Bronchial epithelial cell (primary cell): ENCODE data around the gene ARHGAP9. TPM values are rescaled to one million over a fixed set of nuclear protein-coding genes. Genes with fewer than 3 reads are reported as not detected.
"Not testable (repeated sequence)": the region's sequence is repeated elsewhere in the genome, so short reads cannot be mapped to it uniquely, and the experiment has no call there.

Source experiments
- DNase-seq: peaks from one replicate; pipeline ENCODE4 v3.0.0-alpha.2; 2010; ENCODE audit warnings: low read depth
- FAIRE-seq: peaks from 2 replicates; lab custom pipeline; 2011; peaks lifted over from hg19 to GRCh38; lab: Jason Lieb, UNC
- H3K27me3 ChIP-seq: 2 replicates; pipeline ENCODE4 v1.5.1; 2011; ENCODE audit warnings: low read length; ENCODE audit not compliant: control insufficient read depth, insufficient read depth
- H3K36me3 ChIP-seq: 2 replicates; pipeline ENCODE4 v1.5.1; 2011; ENCODE audit warnings: low read length; ENCODE audit not compliant: control insufficient read depth, insufficient read depth
- H3K4me3 ChIP-seq: 2 replicates; pipeline ENCODE4 v1.5.1; 2011; ENCODE audit warnings: mild to moderate bottlenecking, low read depth, low read length, control low read depth
- CTCF ChIP-seq: IDR thresholded peaks from 2 replicates; pipeline ENCODE4 v1.5.1; 2011; ENCODE audit warnings: mild to moderate bottlenecking, moderate library complexity, low read length, control low read depth, inconsistent platforms; ENCODE audit not compliant: insufficient read depth, severe bottlenecking
- total RNA-seq: library from RNA; depleted of rRNA; stranded (reverse); fragments of >200 nt; gene quantifications from 2 replicates; pipeline ENCODE4 v1.2.1, GENCODE V29; 2014

The ARHGAP9 gene
- total RNA-seq, 1 donor from 2014 or later: not detected

GRCh38 chr12:57514720-57515407 lies 35.2 kb upstream of the ARHGAP9 start:
- FAIRE-seq (no peak), DNase-seq (no peak)
- Histone ChIP-seq H3K27me3 (no peaks in the 10 kb centered on the region), H3K4me3 (no peak overlapping the region), H3K36me3 (peaks cover 51% of the 10 kb centered on the region)
- no peak for TF ChIP-seq CTCF

GRCh38 chr12:57514246-57514645 lies 34.6 kb upstream of the ARHGAP9 start:
- not testable (repeated sequence) for H3K4me3 ChIP-seq, FAIRE-seq, DNase-seq, H3K27me3 ChIP-seq
- H3K36me3 ChIP-seq: peaks cover 45% of the 10 kb centered on the region

GRCh38 chr12:57513677-57514076 lies 34.0 kb upstream of the ARHGAP9 start:
- not testable (repeated sequence) for H3K4me3 ChIP-seq, H3K27me3 ChIP-seq, FAIRE-seq, DNase-seq
- H3K36me3 ChIP-seq: peaks cover 43% of the 10 kb centered on the region

GRCh38 chr12:57513266-57513665 lies 33.6 kb upstream of the ARHGAP9 start:
- TF ChIP-seq CTCF: no peak
- DNase-seq: no peak
- peaks cover 39% of the 10 kb centered on the region for H3K36me3 ChIP-seq

GRCh38 chr12:57512665-57513064 lies 33.0 kb upstream of the ARHGAP9 start:
- Histone ChIP-seq H3K36me3 (peaks cover 36% of the 10 kb centered on the region), H3K27me3 (no peaks in the 10 kb centered on the region), H3K4me3 (no peak overlapping the region)
- no peak for TF ChIP-seq CTCF
- no peak for FAIRE-seq
- no peak for DNase-seq

More at GRCh38 chr12:57513266-57513665, 33.6 kb upstream of the ARHGAP9 start:
- Histone ChIP-seq H3K27me3 (no peaks in the 10 kb centered on the region), H3K4me3 (no peak overlapping the region)
- no peak for FAIRE-seq

- no peak for TF ChIP-seq CTCF
- Histone ChIP-seq H3K4me3 (no peak overlapping the region), H3K36me3 (peaks cover 32% of the 10 kb centered on the region), H3K27me3 (no peaks in the 10 kb centered on the region)
- no peak for DNase-seq
- no peak for FAIRE-seq
These were observed 32.1 kb upstream of the ARHGAP9 start for GRCh38 chr12:57511588-57512325.
